AG04449 (cell line): ENCODE results near the gene TMED10.

Source experiments
- CTCF ChIA-PET: fragments of 350-600 bp; formaldehyde crosslinking; extraction: SDS; loops from one replicate; lab custom pipeline; 2021; ENCODE audit warnings: antibody characterized with exemption; lab: Yijun Ruan, JAX
- POLR2A ChIA-PET: fragments of 400-600, 350-600 bp; formaldehyde crosslinking; extraction: SDS; loops from one replicate; lab custom pipeline; 2020; ENCODE audit warnings: antibody characterized with exemption, inconsistent platforms; lab: Yijun Ruan, JAX
- DNase-seq: peaks from one replicate; pipeline ENCODE4 v3.0.0-alpha.2; 2010; ENCODE audit warnings: low read depth, low spot score
- H3K4me3 ChIP-seq: 2 replicates; pipeline ENCODE4 v1.5.1; 2011; ENCODE audit warnings: low read depth, mild to moderate bottlenecking, control low read depth, low read length
- TF ChIP-seq, protein P1 (sequence below): IDR thresholded peaks from one replicate; pipeline ENCODE4 v1.5.1; 2011; ENCODE audit warnings: mild to moderate bottlenecking, moderate library complexity, low read length, control low read depth, inconsistent platforms; ENCODE audit not compliant: insufficient read depth; ENCODE audit errors: missing control alignments

Gene TMED10

DNA sequence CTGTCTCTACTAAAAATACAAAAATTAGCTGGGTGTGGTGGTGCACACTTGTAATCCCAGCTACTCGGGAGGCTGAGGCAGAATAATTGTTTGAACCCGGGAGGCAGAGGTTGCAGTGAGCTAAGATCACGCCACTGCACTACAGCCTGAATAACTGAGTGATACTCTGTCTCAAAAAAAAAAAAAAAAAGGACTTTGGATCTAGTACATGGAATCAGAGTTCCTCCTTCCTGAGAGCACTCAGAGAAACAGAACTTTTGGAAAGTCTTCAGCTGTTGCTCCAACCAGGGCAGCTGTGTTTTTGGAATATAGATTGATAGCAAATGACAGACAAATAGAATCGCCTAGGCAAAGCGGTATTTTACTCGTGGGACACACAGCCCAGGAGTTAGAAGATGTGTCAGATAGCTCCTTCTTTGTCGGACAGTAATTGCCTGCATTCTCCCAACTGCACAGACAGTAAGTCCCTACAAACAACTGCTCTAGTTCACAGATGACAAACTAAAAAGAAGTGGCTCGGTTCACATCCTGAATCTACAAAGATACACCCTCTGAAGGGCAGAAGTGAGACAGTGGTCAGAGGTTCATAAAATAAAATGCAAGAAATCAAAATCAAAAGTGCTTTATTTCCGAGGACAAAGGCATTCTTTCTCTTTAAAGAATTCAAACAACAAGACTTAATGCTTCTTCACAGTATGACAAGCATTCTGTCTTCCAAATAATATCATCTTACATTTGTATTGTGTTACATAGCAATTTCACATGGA, 32.5 kb downstream of the TMED10 start:
- ChIA-PET CTCF (interaction anchor here (0.6 to 12.9 kb wide), 7 partner anchors 10 to 159 kb away, joined by 3 to 383 read pairs (median 4); no protein-coding TSS in a partner anchor), POLR2A (no interaction called here)
- TF ChIP-seq, protein P1, sequence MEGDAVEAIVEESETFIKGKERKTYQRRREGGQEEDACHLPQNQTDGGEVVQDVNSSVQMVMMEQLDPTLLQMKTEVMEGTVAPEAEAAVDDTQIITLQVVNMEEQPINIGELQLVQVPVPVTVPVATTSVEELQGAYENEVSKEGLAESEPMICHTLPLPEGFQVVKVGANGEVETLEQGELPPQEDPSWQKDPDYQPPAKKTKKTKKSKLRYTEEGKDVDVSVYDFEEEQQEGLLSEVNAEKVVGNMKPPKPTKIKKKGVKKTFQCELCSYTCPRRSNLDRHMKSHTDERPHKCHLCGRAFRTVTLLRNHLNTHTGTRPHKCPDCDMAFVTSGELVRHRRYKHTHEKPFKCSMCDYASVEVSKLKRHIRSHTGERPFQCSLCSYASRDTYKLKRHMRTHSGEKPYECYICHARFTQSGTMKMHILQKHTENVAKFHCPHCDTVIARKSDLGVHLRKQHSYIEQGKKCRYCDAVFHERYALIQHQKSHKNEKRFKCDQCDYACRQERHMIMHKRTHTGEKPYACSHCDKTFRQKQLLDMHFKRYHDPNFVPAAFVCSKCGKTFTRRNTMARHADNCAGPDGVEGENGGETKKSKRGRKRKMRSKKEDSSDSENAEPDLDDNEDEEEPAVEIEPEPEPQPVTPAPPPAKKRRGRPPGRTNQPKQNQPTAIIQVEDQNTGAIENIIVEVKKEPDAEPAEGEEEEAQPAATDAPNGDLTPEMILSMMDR = no peak

DNA sequence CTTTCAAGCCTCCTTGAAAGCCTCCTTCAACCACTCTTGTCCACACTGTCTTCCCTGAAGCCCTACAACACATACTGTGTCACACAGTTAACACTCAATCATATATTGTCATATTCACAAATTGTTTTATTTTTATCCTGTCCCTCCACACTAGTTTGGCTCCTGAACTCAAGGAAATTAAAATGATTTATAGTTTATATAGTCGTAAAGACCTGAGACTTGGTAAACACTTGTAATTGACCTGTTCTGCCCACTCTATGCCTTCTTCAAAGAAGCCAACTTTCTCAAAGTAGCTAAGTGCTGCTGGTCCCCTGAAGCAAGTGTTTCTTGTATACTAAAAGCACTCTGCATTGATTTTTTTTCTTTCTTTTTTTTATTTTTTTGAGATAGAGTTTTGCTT, 33.9 kb downstream of the TMED10 start:
- CTCF ChIA-PET = interaction anchor here (0.7 to 12.9 kb wide), 7 partner anchors 9 to 160 kb away, joined by 3 to 383 read pairs (median 3); no protein-coding TSS in a partner anchor
- H3K4me3 ChIP-seq = no peak overlapping the region
- POLR2A ChIA-PET = no interaction called here
- no peak for DNase-seq
- TF ChIP-seq, protein P1 = no peak

More for the DNA sequence above, 32.5 kb downstream of the TMED10 start:
- no peak overlapping the region for H3K4me3 ChIP-seq
- DNase-seq = no peak

DNA sequence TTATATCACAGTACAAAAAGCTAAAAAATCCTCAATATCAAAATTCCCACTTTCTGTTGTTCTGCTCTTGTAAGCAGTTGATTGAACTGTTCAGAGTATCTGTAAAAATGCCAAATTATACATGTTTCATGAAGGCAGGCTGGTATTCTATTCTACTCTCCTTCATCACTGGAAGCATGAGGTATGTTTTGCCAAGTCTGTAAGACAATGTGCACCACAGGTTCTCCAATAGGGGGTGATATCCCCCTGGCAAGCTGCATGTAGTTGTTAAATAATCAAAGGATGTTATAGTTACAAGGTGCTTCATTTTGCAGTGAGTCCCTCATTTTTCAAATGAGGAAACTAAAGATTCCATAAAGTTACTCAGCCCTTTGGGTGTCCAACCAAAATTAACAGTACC, 34.4 kb downstream of the TMED10 start:
- ChIA-PET POLR2A (no interaction called here), CTCF (interaction anchor here (0.7 to 12.9 kb wide), 5 partner anchors 12 to 161 kb away, joined by 3 to 383 read pairs (median 4); no protein-coding TSS in a partner anchor)
- no peak for DNase-seq
- no peak overlapping the region for H3K4me3 ChIP-seq
- TF ChIP-seq, protein P1 = peak; percentile 28

DNA sequence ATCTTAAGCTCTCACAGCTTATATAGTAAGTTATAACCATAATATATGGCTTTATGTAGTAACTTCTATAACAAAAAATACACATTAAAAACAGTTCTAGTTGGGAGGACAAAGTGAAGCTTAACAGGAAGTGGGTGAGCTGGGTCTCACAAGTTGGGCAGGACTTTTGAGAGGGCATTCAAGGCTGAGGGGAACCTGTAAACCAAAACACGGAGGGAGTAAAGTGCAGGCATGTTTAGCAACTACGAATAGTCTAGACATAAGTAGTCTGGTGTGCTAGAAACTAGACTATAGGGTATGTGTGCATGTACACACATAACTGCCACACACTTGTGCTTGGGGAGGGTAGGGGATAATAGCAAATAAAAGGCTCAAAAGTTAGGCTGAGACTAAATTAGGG, 35.4 kb downstream of the TMED10 start:
- ChIA-PET POLR2A (no interaction called here), CTCF (interaction anchor here (1.0 to 12.9 kb wide), 4 partner anchors 11 to 162 kb away, joined by 3 to 383 read pairs (median 26); no protein-coding TSS in a partner anchor)
- no peak overlapping the region for H3K4me3 ChIP-seq
- no peak for DNase-seq
- TF ChIP-seq, protein P1 = no peak

DNA sequence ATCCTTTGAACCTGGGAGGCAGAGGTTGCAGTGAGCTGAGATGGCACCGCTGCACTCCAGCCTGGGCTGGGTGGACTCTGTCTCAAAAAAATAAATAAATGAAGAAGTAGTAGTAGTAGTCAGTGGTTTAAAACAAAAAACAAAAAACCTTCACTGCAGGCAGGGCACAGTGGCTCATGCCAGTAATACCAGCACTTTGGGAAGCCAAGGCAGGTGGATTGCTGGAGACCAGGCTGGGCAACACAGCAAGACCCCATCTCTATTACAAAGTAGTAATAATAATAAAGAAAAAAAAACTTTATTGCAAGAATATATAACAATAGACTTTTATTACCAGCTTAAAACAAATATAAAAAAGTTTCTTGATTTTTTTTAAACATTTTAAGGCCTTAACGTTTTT, 35.8 kb downstream of the TMED10 start:
- ChIA-PET POLR2A (no interaction called here), CTCF (interaction anchor here (7.6 to 12.9 kb wide), 2 partner anchors 11 to 162 kb away, joined by 48 to 383 read pairs; no protein-coding TSS in a partner anchor)
- DNase-seq = no peak
- H3K4me3 ChIP-seq = no peak overlapping the region
- TF ChIP-seq, protein P1 = no peak

DNA sequence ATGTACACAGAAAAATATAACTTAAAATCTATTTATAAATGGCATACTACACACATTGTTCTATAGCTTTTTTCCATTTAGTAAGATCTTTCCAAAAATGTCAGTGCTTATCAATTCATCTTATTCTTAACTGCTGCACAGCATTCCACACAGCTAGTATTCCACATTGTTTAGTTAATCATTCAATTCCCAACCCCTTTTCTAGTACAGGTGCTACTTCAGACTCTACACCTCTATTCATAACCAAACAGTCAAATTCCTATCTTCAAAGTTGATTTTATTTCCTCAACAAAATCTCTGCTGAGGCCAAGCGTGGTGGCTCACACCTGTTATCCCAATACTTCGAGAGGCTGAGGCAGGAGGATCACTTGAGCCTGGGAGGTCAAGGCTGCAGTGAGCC, 37.2 kb downstream of the TMED10 start:
- TF ChIP-seq, protein P1 = no peak
- CTCF ChIA-PET = interaction anchor here (7.6 to 12.9 kb wide), 2 partner anchors 10 to 163 kb away, joined by 48 to 383 read pairs; no protein-coding TSS in a partner anchor
- POLR2A ChIA-PET = no interaction called here
- no peak for DNase-seq
- H3K4me3 ChIP-seq = no peak overlapping the region
